SK-N-SH (cell line): ENCODE data around the gene RABEP2. TPM values are rescaled to one million over a fixed set of nuclear protein-coding genes. Genes with fewer than 3 reads are reported as not detected.

ENCODE experiments used
- CTCF ChIA-PET: fragments of 300-600, 350-600 bp; formaldehyde crosslinking; extraction: SDS; loops from one replicate; lab custom pipeline; 2021; lab: Yijun Ruan, JAX
- POLR2A ChIA-PET: fragments of 350-600 bp; sonication (Branson Sonifier 250); formaldehyde crosslinking; extraction: SDS; loops from one replicate; lab custom pipeline; 2020; ENCODE audit warnings: antibody characterized with exemption, inconsistent platforms; lab: Yijun Ruan, JAX
- DNase-seq: peaks from one replicate; pipeline ENCODE4 v3.0.0; 2012
- H2AFZ ChIP-seq: fragments of 200-600 bp; sonication (generic); 2 replicates; pipeline ENCODE4 v1.8.1; 2016; ENCODE audit warnings: antibody characterized with exemption, mild to moderate bottlenecking, low read depth
- H3F3A ChIP-seq: fragments of 200-600 bp; sonication (generic); replicated peaks from 2 replicates; pipeline ENCODE3; 2016; ENCODE audit warnings: antibody characterized with exemption, mild to moderate bottlenecking; ENCODE audit not compliant: insufficient read depth
- H3K27ac ChIP-seq, 2 experiments: fragments of 200-500 bp in 1 of 2; fragments of 200-600 bp in 1 of 2; sonication (Bioruptor generic) in 1 of 2; sonication (generic), shearing (Covaris generic) in 1 of 2; 2 replicates each; pipeline versions ENCODE4 v1.5.1 to v1.6.1; 2014 to 2016; ENCODE audit warnings: low read depth in 2 of 2, inconsistent platforms in 1 of 2, low read length in 1 of 2, mild to moderate bottlenecking in 1 of 2, mixed read lengths in 1 of 2
- H3K27me3 ChIP-seq: fragments of 200-600 bp; sonication (generic), shearing (Covaris generic); 2 replicates; pipeline ENCODE4 v1.6.1; 2016; ENCODE audit warnings: mixed run types; ENCODE audit not compliant: insufficient read depth
- H3K36me3 ChIP-seq, 2 experiments: fragments of 200-500 bp in 1 of 2; fragments of 200-600 bp in 1 of 2; sonication (Bioruptor generic) in 1 of 2; sonication (generic) in 1 of 2; replicated peaks in 1 of 2; 2 replicates each; pipeline versions ENCODE3 to v1.5.1; 2014 to 2016; ENCODE audit warnings: low read length in 1 of 2, mild to moderate bottlenecking in 1 of 2; ENCODE audit not compliant: insufficient read depth in 2 of 2, control insufficient read depth in 1 of 2
- H3K4me1 ChIP-seq, 2 experiments: fragments of 200-500 bp in 1 of 2; fragments of 200-600 bp in 1 of 2; sonication (Bioruptor generic) in 1 of 2; sonication (generic), shearing (Covaris generic) in 1 of 2; 2 replicates each; pipeline versions ENCODE4 v1.5.1 to v1.6.1; 2014 to 2016; ENCODE audit warnings: low read depth in 1 of 2, low read length in 1 of 2, mixed run types in 1 of 2; ENCODE audit not compliant: insufficient read depth in 2 of 2, control insufficient read depth in 1 of 2
- H3K4me2 ChIP-seq: fragments of 200-600 bp; sonication (generic), shearing (Covaris generic); 2 replicates; pipeline ENCODE4 v1.6.1; 2017; ENCODE audit warnings: mixed run types
- H3K4me3 ChIP-seq, 2 experiments: fragments of 200-500 bp in 1 of 2; fragments of 200-600 bp in 1 of 2; sonication (Bioruptor generic) in 1 of 2; sonication (generic), shearing (Covaris generic) in 1 of 2; 2 replicates each; pipeline versions ENCODE4 v1.5.1 to v1.8.1; 2014 to 2016; ENCODE audit warnings: low read depth in 2 of 2, inconsistent platforms in 1 of 2, low read length in 1 of 2, mild to moderate bottlenecking in 1 of 2, mixed read lengths in 1 of 2, moderate library complexity in 1 of 2
- H3K79me2 ChIP-seq: fragments of 200-600 bp; sonication (generic); 2 replicates; pipeline ENCODE4 v1.8.1; 2017; ENCODE audit warnings: mild to moderate bottlenecking; ENCODE audit not compliant: insufficient read depth
- H3K9ac ChIP-seq: fragments of 200-600 bp; sonication (generic); 2 replicates; pipeline ENCODE4 v1.6.1; 2017; ENCODE audit warnings: mixed run types
- H3K9me2 ChIP-seq: fragments of 200-600 bp; sonication (generic); 2 replicates; pipeline ENCODE4 v1.6.1; 2017; ENCODE audit warnings: mixed run types
- H3K9me3 ChIP-seq: fragments of 200-600 bp; sonication (generic); 2 replicates; pipeline ENCODE4 v1.6.1; 2017; ENCODE audit warnings: mixed run types, mild to moderate bottlenecking, moderate library complexity
- H4K20me1 ChIP-seq: fragments of 200-600 bp; sonication (generic); 2 replicates; pipeline ENCODE4 v1.6.1; 2017; ENCODE audit warnings: mild to moderate bottlenecking, mixed run types; ENCODE audit not compliant: insufficient read depth
- CHD2 ChIP-seq: fragments of 150-350 bp; IDR thresholded peaks from 2 replicates; pipeline ENCODE4 v1.6.1; 2018; ENCODE audit warnings: low read length; ENCODE audit not compliant: partially characterized antibody
- CTCF ChIP-seq: fragments of 200-600 bp; sonication (generic); IDR thresholded peaks from 2 replicates; pipeline ENCODE4 v1.6.1; 2017; ENCODE audit warnings: antibody characterized with exemption, mild to moderate bottlenecking, moderate library complexity
- FOSL2 ChIP-seq: IDR thresholded peaks from 2 replicates; pipeline ENCODE4 v1.4.0; 2012; ENCODE audit warnings: low read depth, mild to moderate bottlenecking, moderate library complexity, borderline replicate concordance
- FOXM1 ChIP-seq: IDR thresholded peaks from 2 replicates; pipeline ENCODE4 v1.4.0; 2012; ENCODE audit warnings: low read depth, mild to moderate bottlenecking
- GABPA ChIP-seq: IDR thresholded peaks from 2 replicates; pipeline ENCODE4 v1.4.0; 2012; ENCODE audit warnings: low read depth, mild to moderate bottlenecking
- IRF3 ChIP-seq: fragments of 150-350 bp; IDR thresholded peaks from 2 replicates; pipeline ENCODE4 v1.6.1; 2016; ENCODE audit warnings: mild to moderate bottlenecking, low read depth, low read length
- NRF1 ChIP-seq: IDR thresholded peaks from 2 replicates; pipeline ENCODE4 v1.6.1; 2012; ENCODE audit warnings: low read depth, mild to moderate bottlenecking, low read length
- RCOR1 ChIP-seq: fragments of 150-350 bp; IDR thresholded peaks from 2 replicates; pipeline ENCODE4 v1.6.1; 2017; ENCODE audit warnings: antibody characterized with exemption, low read length
- REST ChIP-seq: IDR thresholded peaks from 2 replicates; pipeline ENCODE4 v1.6.1; 2012; ENCODE audit warnings: mild to moderate bottlenecking, low read depth, low read length, moderate library complexity
- RFX5 ChIP-seq: IDR thresholded peaks from 2 replicates; pipeline ENCODE4 v1.6.1; 2012; ENCODE audit warnings: mild to moderate bottlenecking, improper control_type of control experiment, low read length
- TEAD4 ChIP-seq: IDR thresholded peaks from 2 replicates; pipeline ENCODE4 v1.4.0; 2012; ENCODE audit warnings: mild to moderate bottlenecking, borderline replicate concordance; ENCODE audit not compliant: insufficient read depth
- YY1 ChIP-seq: IDR thresholded peaks from 2 replicates; pipeline ENCODE4 v1.4.0; 2012; ENCODE audit warnings: low read depth, mild to moderate bottlenecking
- WGBS: methylation state at CpG from one replicate; pipeline ENCODE4 v1.1.6; 2017; ENCODE audit warnings: low lambda C conversion rate; 5-methylcytosine and 5-hydroxymethylcytosine counted together
- polyA plus RNA-seq, 3 experiments: library from polyadenylated mRNA; depleted of rRNA; stranded (reverse); fragments of >200 nt; gene quantifications; 2 replicates each; pipeline ENCODE4 v1.2.3, GENCODE V29; 2012

Gene RABEP2
- polyA plus RNA-seq, 1 of the 3 experiments (the other 2 are of a cell fraction): 46.1 TPM

- no peaks in the 10 kb centered on the region for H3K27me3 ChIP-seq
- peak overlapping the region; percentile 79 for H3K9ac ChIP-seq
- H3K4me3 ChIP-seq: peak overlapping the region; percentile 77 to 95
- POLR2A ChIA-PET: interaction anchor here (1.4 to 2.0 kb wide), 4 partner anchors 10 to 56 kb away, joined by 4 to 7 read pairs (median 4); no protein-coding TSS in a partner anchor
- no peaks in the 10 kb centered on the region for H3K79me2 ChIP-seq
- peak overlapping the region; percentile 24 to 78; a peak in 3 of 4 replicates for H3K27ac ChIP-seq
- DNase-seq: no peak
- peaks cover 0 to 5% of the 10 kb centered on the region in 2 experiments for H3K36me3 ChIP-seq
- no peaks in the 10 kb centered on the region for H3K9me2 ChIP-seq
- peaks cover 4% of the 10 kb centered on the region for H3F3A ChIP-seq
- WGBS: 4% methylated on average over 7 of the region's 27 CpGs
- H3K4me2 ChIP-seq: peak overlapping the region; percentile 95
- H2AFZ ChIP-seq: peak overlapping the region; percentile 90
- CTCF ChIA-PET: interaction anchor here (0.7 to 2.1 kb wide), 3 partner anchors 14 to 66 kb away, joined by 3 to 9 read pairs (median 3); no protein-coding TSS in a partner anchor
- H3K4me1 ChIP-seq: peaks cover 0 to 14% of the 10 kb centered on the region in 2 experiments; a peak in 1 of 4 replicates
- TF ChIP-seq GABPA (no peak), TEAD4 (no peak), FOXM1 (no peak), NRF1 (no peak), RCOR1 (no peak), YY1 (no peak), REST (no peak), CHD2 (no peak), IRF3 (no peak), FOSL2 (no peak), CTCF (no peak), RFX5 (no peak)
- no peaks in the 10 kb centered on the region for H4K20me1 ChIP-seq
- no peaks in the 10 kb centered on the region for H3K9me3 ChIP-seq
Measured at GRCh38 chr16:28879261-28879840, 45.7 kb downstream of the RABEP2 start.
